Common myeloid progenitor, CD34-positive (primary cell): ENCODE results near the gene STK17A.
A peak's percentile ranks its signal among the peaks of the same experiment; 100 is the strongest.
"Not testable (repeated sequence)": the region's sequence is repeated elsewhere in the genome, so short reads cannot be mapped to it uniquely, and the experiment has no call there.

Experiments used
- CTCF ChIA-PET: fragments of 350-600 bp; sonication (Branson Sonifier 250); formaldehyde crosslinking; loops from one replicate; lab custom pipeline; 2021; ENCODE audit warnings: antibody characterized with exemption; lab: Charles Lee
- POLR2A ChIA-PET: fragments of 350-600 bp; sonication (Branson Sonifier 250); formaldehyde crosslinking; loops from one replicate; lab custom pipeline; 2021; ENCODE audit warnings: antibody characterized with exemption; lab: Charles Lee
- DNase-seq, 3 donors: peaks; one replicate each; pipeline versions ENCODE4 v3.0.0 to v3.0.0-alpha.2; 2013
- H3K27ac ChIP-seq, 2 experiments: 1 replicate in 1 of 2; 2 replicates in 1 of 2; pipeline ENCODE4 v1.7.0; 2013; ENCODE audit warnings: inconsistent platforms in 2 of 2, low read length in 2 of 2, mild to moderate bottlenecking in 2 of 2, low read depth in 1 of 2, moderate library complexity in 1 of 2; ENCODE audit not compliant: severe bottlenecking in 2 of 2, insufficient read depth in 1 of 2, poor library complexity in 1 of 2
- H3K27me3 ChIP-seq, 5 experiments: replicated peaks in 2 of 5; 1 replicate in 3 of 5; 2 replicates in 2 of 5; pipeline versions ENCODE4 v1.6.1 to v1.7.0; 2013; ENCODE audit warnings: low read length in 4 of 5, mild to moderate bottlenecking in 2 of 5, moderate library complexity in 2 of 5, inconsistent platforms in 1 of 5; ENCODE audit not compliant: insufficient read depth in 5 of 5, control insufficient read depth in 4 of 5
- H3K36me3 ChIP-seq, 4 experiments: 1 replicate in 2 of 4; 2 replicates in 2 of 4; pipeline versions ENCODE4 v1.6.1 to v1.7.0; 2013; ENCODE audit warnings: low read length in 3 of 4, control low read depth in 1 of 4, mild to moderate bottlenecking in 1 of 4; ENCODE audit not compliant: control insufficient read depth in 4 of 4, insufficient read depth in 4 of 4
- H3K4me1 ChIP-seq, 4 experiments: 1 replicate in 3 of 4; 2 replicates in 1 of 4; pipeline versions ENCODE4 v1.6.1 to v1.7.1; 2013; ENCODE audit warnings: low read length in 3 of 4, mild to moderate bottlenecking in 3 of 4, control low read depth in 1 of 4, inconsistent platforms in 1 of 4, moderate library complexity in 1 of 4; ENCODE audit not compliant: control insufficient read depth in 4 of 4, insufficient read depth in 4 of 4; ENCODE audit errors: control extremely low read depth in 1 of 4
- H3K4me3 ChIP-seq, 7 experiments: 1 replicate in 4 of 7; 2 replicates in 3 of 7; pipeline versions ENCODE4 v1.5.1 to v1.7.0; 2013; ENCODE audit warnings: mild to moderate bottlenecking in 7 of 7, low read length in 6 of 7, moderate library complexity in 6 of 7, inconsistent platforms in 2 of 7, low read depth in 2 of 7, control low read depth in 1 of 7; ENCODE audit not compliant: insufficient read depth in 4 of 7, control insufficient read depth in 1 of 7; ENCODE audit errors: extremely low read depth in 1 of 7
- H3K9me3 ChIP-seq, 5 experiments: 1 replicate in 4 of 5; 2 replicates in 1 of 5; pipeline versions ENCODE4 v1.6.1 to v1.7.1; 2013; ENCODE audit warnings: low read length in 4 of 5, mild to moderate bottlenecking in 2 of 5, inconsistent platforms in 1 of 5, low read depth in 1 of 5, moderate library complexity in 1 of 5; ENCODE audit not compliant: control insufficient read depth in 4 of 5, insufficient read depth in 2 of 5; ENCODE audit errors: control extremely low read depth in 1 of 5
- WGBS: methylation state at CpG from one replicate; pipeline ENCODE4 v1.1.5; 2013; ENCODE audit not compliant: insufficient coverage; 5-methylcytosine and 5-hydroxymethylcytosine counted together

STK17A gene

GRCh38 chr7:43565786-43566185 lies 17.1 kb upstream of the STK17A start:
- Histone ChIP-seq H3K36me3 (no peaks in the 10 kb centered on the region), H3K4me3 (no peak overlapping the region), H3K27me3 (peaks cover 0 to 5% (median 0%) of the 10 kb centered on the region in 5 experiments), H3K27ac (no peak overlapping the region), H3K4me1 (no peaks in the 10 kb centered on the region), H3K9me3 (no peaks in the 10 kb centered on the region)
- no peak for DNase-seq
- ChIA-PET CTCF (no interaction called here), POLR2A (no interaction called here)
- WGBS = 94% methylated on average over 6 of the region's 6 CpGs

- no peak for DNase-seq
- Histone ChIP-seq H3K27ac (no peak overlapping the region), H3K36me3 (no peaks in the 10 kb centered on the region), H3K4me3 (no peak overlapping the region), H3K27me3 (no peaks in the 10 kb centered on the region), H3K4me1 (peaks cover 0 to 11% (median 7%) of the 10 kb centered on the region in 4 experiments), H3K9me3 (no peaks in the 10 kb centered on the region)
- ChIA-PET POLR2A (interaction anchor here (0.7 kb wide), 1 partner anchor 249 kb away, joined by 3 read pairs; no protein-coding TSS in a partner anchor), CTCF (interaction anchor here (2.6 kb wide), 1 partner anchor 14 kb away, joined by 9 read pairs; the partner anchor contains the start of gene STK17A)
- WGBS = 100% methylated on average over 6 of the region's 6 CpGs
These were observed 14.4 kb upstream of the STK17A start for GRCh38 chr7:43568529-43568928.

GRCh38 chr7:43569424-43569823 lies 13.5 kb upstream of the STK17A start:
- peaks cover 0 to 11% (median 7%) of the 10 kb centered on the region in 4 experiments for H3K4me1 ChIP-seq
- CTCF ChIA-PET = interaction anchor here (2.6 kb wide), 1 partner anchor 13 kb away, joined by 9 read pairs; the partner anchor contains the start of gene STK17A
- 95% methylated on average over 3 of the region's 4 CpGs for WGBS
- H3K9me3 ChIP-seq = no peaks in the 10 kb centered on the region
- no peak overlapping the region for H3K27ac ChIP-seq
- H3K36me3 ChIP-seq = no peaks in the 10 kb centered on the region
- POLR2A ChIA-PET = no interaction called here
- no peaks in the 10 kb centered on the region for H3K27me3 ChIP-seq
- no peak overlapping the region for H3K4me3 ChIP-seq
- no peak for DNase-seq

- DNase-seq = peak in 1 of 3 donors; percentile 23
- no peaks in the 10 kb centered on the region for H3K9me3 ChIP-seq
- 91% methylated on average over 4 of the region's 4 CpGs for WGBS
- POLR2A ChIA-PET = no interaction called here
- no peaks in the 10 kb centered on the region for H3K36me3 ChIP-seq
- CTCF ChIA-PET = interaction anchor here (1.2 kb wide), 1 partner anchor 129 kb away, joined by 4 read pairs; no protein-coding TSS in a partner anchor
- no peaks in the 10 kb centered on the region for H3K27me3 ChIP-seq
- peaks cover 0 to 11% (median 7%) of the 10 kb centered on the region in 4 experiments for H3K4me1 ChIP-seq
- no peak overlapping the region for H3K27ac ChIP-seq
- H3K4me3 ChIP-seq = no peak overlapping the region
These were observed 12.1 kb upstream of the STK17A start for GRCh38 chr7:43570688-43571365.

- POLR2A ChIA-PET = interaction anchor here (0.6 to 0.7 kb wide), 2 partner anchors 9 to 10 kb away, joined by 3 to 7 read pairs; partner anchors contain the start of gene STK17A
- Histone ChIP-seq H3K4me3 (peak overlapping the region in 1 of 7 experiments; percentile 28), H3K36me3 (no peaks in the 10 kb centered on the region), H3K27ac (peak overlapping the region in 1 of 2 experiments; percentile 61), H3K9me3 (no peaks in the 10 kb centered on the region), H3K27me3 (no peaks in the 10 kb centered on the region), H3K4me1 (peaks cover 0 to 17% (median 10%) of the 10 kb centered on the region in 4 experiments)
- 0% methylated on average over 1 of the region's 1 CpG for WGBS
- CTCF ChIA-PET = interaction anchor here (0.6 to 2.0 kb wide), 9 partner anchors 10 to 267 kb away, joined by 3 to 27 read pairs (median 3); partner anchors contain the start of gene STK17A
- peak; percentile 98 to 99 (median 99) for DNase-seq
These were observed 10.3 kb upstream of the STK17A start for GRCh38 chr7:43572516-43573049.

GRCh38 chr7:43573832-43574231 lies 9.1 kb upstream of the STK17A start:
- not testable (repeated sequence) for H3K36me3 ChIP-seq, DNase-seq, H3K27me3 ChIP-seq, H3K27ac ChIP-seq, H3K4me3 ChIP-seq, H3K9me3 ChIP-seq
- no CpG with 5 or more reads among the region's 2 CpGs for WGBS
- POLR2A ChIA-PET = interaction anchor here (1.2 kb wide), 1 partner anchor 10 kb away, joined by 5 read pairs; the partner anchor contains the start of gene STK17A
- CTCF ChIA-PET = interaction anchor here (0.7 to 1.8 kb wide), 4 partner anchors 9 to 149 kb away, joined by 3 to 27 read pairs (median 6); partner anchors contain the start of gene STK17A
- H3K4me1 ChIP-seq = peaks cover 0 to 19% (median 10%) of the 10 kb centered on the region in 4 experiments
